Pancreas (tissue), 10 donors: ENCODE data around the gene AOPEP. TPM values are rescaled to one million over a fixed set of nuclear protein-coding genes. Genes with fewer than 3 reads are reported as not detected.

Experiments
- ATAC-seq, 4 donors: fragments of 200-7000 bp; cut with Tn5 transposase; one replicate each; pipeline versions ENCODE4 v1.8.0 to v1.9.1; 2020; ENCODE audit warnings: mild to moderate bottlenecking in 4 of 4, moderate library complexity in 4 of 4
- DNase-seq, 6 donors: peaks; one replicate each; pipeline ENCODE4 v3.0.0-alpha.2; 2020
- FAIRE-seq: peaks from 2 replicates; lab custom pipeline; 2012; peaks lifted over from hg19 to GRCh38; lab: Jason Lieb, UNC
- H3K27ac ChIP-seq, 4 donors: fragments of 200-600 bp; sonication (generic); 1 replicate in 3 of 4; 2 replicates in 1 of 4; pipeline versions ENCODE4 v1.5.0 to v1.8.0; 2020
- H3K27me3 ChIP-seq, 4 donors: fragments of 200-600 bp; one replicate each; pipeline ENCODE4 v1.8.0; 2021
- H3K36me3 ChIP-seq, 3 donors: fragments of 200-600 bp; sonication (generic) in 1 of 3; one replicate each; pipeline versions ENCODE4 v1.5.0 to v1.8.0; 2020 to 2021
- H3K4me1 ChIP-seq, 3 donors: fragments of 200-600 bp; one replicate each; pipeline ENCODE4 v1.8.0; 2021
- H3K4me3 ChIP-seq, 4 donors: fragments of 200-600 bp; sonication (generic) in 2 of 4; one replicate each; pipeline versions ENCODE4 v1.5.0 to v1.8.0; 2020 to 2021
- H3K9me3 ChIP-seq, 4 donors: fragments of 200-600 bp; one replicate each; pipeline ENCODE4 v1.8.0; 2021
- CTCF ChIP-seq, 4 donors: fragments of 200-600 bp; sonication (generic) in 3 of 4; IDR thresholded peaks; one replicate each; pipeline versions ENCODE4 v1.5.0 to v1.8.0; 2021; ENCODE audit warnings: antibody characterized with exemption in 4 of 4
- WGBS, 2 donors: extraction: QIAGEN DNeasy Blood & Tissue Kit; methylation state at CpG; one replicate each; pipeline ENCODE4 v1.1.7; 2013; 5-methylcytosine and 5-hydroxymethylcytosine counted together
- intact Hi-C, 3 donors: fragments of 100-400 bp; cut with DNase I; formaldehyde crosslinking; loops; one replicate each; pipeline versions ENCODE4 v1.11.1 to v1.14.2; 2022
- polyA plus RNA-seq, 2 donors: library from polyadenylated mRNA; stranded (reverse); fragments of 200-250 nt; gene quantifications; one replicate each; pipeline ENCODE4 v1.2.3, GENCODE V29; 2013
- total RNA-seq, 6 donors: library from RNA; stranded (reverse); fragmentation: NEBNext Ultra II Directional in 4 of 6; extraction: Animal tissue kit (Norgen Biotek cat#: 25700) in 4 of 6; gene quantifications; one replicate each; pipeline versions ENCODE4 v1.2.1 to v1.2.4, GENCODE V29; 2021 to 2023
- donor health status: healthy with polysubstance abuse.
- donor health status: DM: no; HTN: no; CAD: no; lungs with moderate emphysema.
- donor health status: DM: no; HTN: no; CAD: no.
- donor health status: control.
- donor health status: control.
- donor health status: Bipolar disorder and iron deficiency.
- donor health status: DM: yes; HTN: yes; CAD: no.
- donor health status: DM: no; HTN: no; CAD: no.
- donor health status: DM: no; HTN: no; CAD: no.
- donor health status: DM: yes; HTN: yes; CAD: no.

The AOPEP gene
- total and polyA plus RNA-seq, 8 donors: 50.5 to 140 (median 76.7) TPM

GRCh38 chr9:95126739-95127138, 400.2 kb downstream of the AOPEP start:
- Histone ChIP-seq H3K4me3 (no peak overlapping the region), H3K27me3 (no peaks in the 10 kb centered on the region), H3K36me3 (no peaks in the 10 kb centered on the region), H3K27ac (no peak overlapping the region), H3K4me1 (peaks cover 12 to 16% (median 15%) of the 10 kb centered on the region in 3 donors), H3K9me3 (no peaks in the 10 kb centered on the region)
- DNase-seq (no peak), ATAC-seq (no peak), FAIRE-seq (no peak)
- 66 to 78% methylated on average over 9 of the region's 9 CpGs for WGBS, 2 donors
- intact Hi-C loops: loop anchor here in 1 of 3 donors (5.0 kb wide), 3 partner anchors 39 to 444 kb away; no protein-coding TSS in a partner anchor
- TF ChIP-seq CTCF (IDR thresholded peaks at IDR 0.05): no peak

DNA sequence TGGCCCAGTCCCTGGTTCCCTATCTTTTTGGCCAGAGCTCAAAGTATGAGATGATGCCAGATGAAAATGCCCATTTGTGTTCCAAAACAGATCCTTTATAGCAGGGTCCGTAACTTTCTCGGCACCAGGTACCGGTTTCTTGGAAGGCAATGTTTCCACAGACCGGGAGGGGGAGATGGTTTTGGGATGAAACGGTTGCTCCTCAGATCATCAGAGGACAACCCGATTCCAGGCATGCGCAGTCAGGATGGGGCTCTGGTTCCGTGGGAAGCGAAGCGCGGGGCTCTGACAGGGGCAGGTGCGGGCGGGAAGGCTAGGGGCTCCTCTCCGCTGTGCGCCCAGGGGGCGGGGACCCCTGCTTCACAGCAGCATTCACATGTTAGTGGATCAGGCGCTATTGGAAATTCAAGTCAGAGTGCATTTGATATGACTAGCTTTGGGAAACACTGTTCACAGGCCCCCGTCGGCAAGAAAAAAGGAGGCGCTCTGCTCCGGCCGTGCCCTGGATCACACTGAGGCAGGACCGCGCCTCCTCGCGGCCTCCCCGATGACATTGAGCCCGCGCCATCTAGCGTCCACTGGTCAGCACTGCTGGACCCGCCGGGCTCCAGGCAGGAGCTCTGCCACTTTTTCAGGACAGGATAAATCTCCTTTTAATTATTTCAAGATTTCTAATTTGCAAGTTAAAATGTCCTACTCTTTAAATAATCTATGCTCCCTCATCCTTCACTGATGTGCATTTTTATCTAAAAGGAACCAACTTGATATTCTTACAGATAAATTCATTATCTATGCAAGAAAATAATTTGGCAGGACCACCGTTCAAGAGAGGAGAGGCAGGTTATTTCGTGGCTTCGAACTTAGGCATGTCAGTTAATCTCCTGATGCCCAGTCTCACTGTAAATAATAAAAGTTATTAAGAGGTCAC, 401.0 kb downstream of the AOPEP start:
- intact Hi-C loops: loop anchor here in 1 of 3 donors (5.0 kb wide), 3 partner anchors 40 to 445 kb away; no protein-coding TSS in a partner anchor

GRCh38 chr9:95128177-95128524, 401.7 kb downstream of the AOPEP start:
- no peaks in the 10 kb centered on the region for H3K27me3 ChIP-seq
- H3K27ac ChIP-seq: no peak overlapping the region
- ATAC-seq (no peak), DNase-seq (no peak), FAIRE-seq (no peak)
- no peak for TF ChIP-seq CTCF (IDR thresholded peaks at IDR 0.05)
- H3K4me1 ChIP-seq: peaks cover 12 to 16% (median 15%) of the 10 kb centered on the region in 3 donors
- 70 to 73% methylated on average over 4 of the region's 4 CpGs for WGBS, 2 donors
- no peak overlapping the region for H3K4me3 ChIP-seq
- H3K9me3 ChIP-seq: no peaks in the 10 kb centered on the region
- intact Hi-C loops: loop anchor here in 1 of 3 donors (5.0 kb wide), 3 partner anchors 41 to 446 kb away; no protein-coding TSS in a partner anchor
- H3K36me3 ChIP-seq: no peaks in the 10 kb centered on the region

More for the DNA sequence above, 401.0 kb downstream of the AOPEP start:
- ATAC-seq: peak; percentile 74 to 93 (median 88)
- Histone ChIP-seq H3K27me3 (no peaks in the 10 kb centered on the region), H3K4me3 (peak overlapping the region in 3 of 4 donors; percentile 5 to 39 (median 14)), H3K27ac (no peak overlapping the region), H3K4me1 (peaks cover 12 to 16% (median 15%) of the 10 kb centered on the region in 3 donors), H3K36me3 (no peaks in the 10 kb centered on the region), H3K9me3 (no peaks in the 10 kb centered on the region)
- DNase-seq: peak; percentile 77 to 95 (median 87)
- TF ChIP-seq CTCF (IDR thresholded peaks at IDR 0.05): peak; percentile 91 to 98 (median 94)
- no peak for FAIRE-seq
- WGBS, 2 donors: 12 to 14% methylated on average over 35 of the region's 35 CpGs

- Histone ChIP-seq H3K9me3 (no peaks in the 10 kb centered on the region), H3K36me3 (no peaks in the 10 kb centered on the region), H3K27me3 (no peaks in the 10 kb centered on the region), H3K27ac (peak overlapping the region in 2 of 4 donors; percentile 50 to 60), H3K4me1 (peaks cover 12 to 16% (median 15%) of the 10 kb centered on the region in 3 donors), H3K4me3 (no peak overlapping the region)
- intact Hi-C loops: loop anchor here in 1 of 3 donors (5.0 kb wide), 3 partner anchors 42 to 447 kb away; no protein-coding TSS in a partner anchor
- TF ChIP-seq CTCF (IDR thresholded peaks at IDR 0.05): no peak
- FAIRE-seq (no peak), DNase-seq (no peak), ATAC-seq (peak; percentile 50 to 67 (median 60))
- 75 to 77% methylated on average over 8 of the region's 8 CpGs for WGBS, 2 donors
Measured at GRCh38 chr9:95129476-95130291, 403.2 kb downstream of the AOPEP start.
